ENCODE results near the gene HCAR2. TPM values are rescaled to one million over a fixed set of nuclear protein-coding genes. Genes with fewer than 3 reads are reported as not detected.
"Not testable (repeated sequence)": the region's sequence is repeated elsewhere in the genome, so short reads cannot be mapped to it uniquely, and the experiment has no call there.

Gene HCAR2
- total RNA-seq, 4 donors from 2014 or later: 13.8 to 25.8 (median 21.5) TPM

DNA sequence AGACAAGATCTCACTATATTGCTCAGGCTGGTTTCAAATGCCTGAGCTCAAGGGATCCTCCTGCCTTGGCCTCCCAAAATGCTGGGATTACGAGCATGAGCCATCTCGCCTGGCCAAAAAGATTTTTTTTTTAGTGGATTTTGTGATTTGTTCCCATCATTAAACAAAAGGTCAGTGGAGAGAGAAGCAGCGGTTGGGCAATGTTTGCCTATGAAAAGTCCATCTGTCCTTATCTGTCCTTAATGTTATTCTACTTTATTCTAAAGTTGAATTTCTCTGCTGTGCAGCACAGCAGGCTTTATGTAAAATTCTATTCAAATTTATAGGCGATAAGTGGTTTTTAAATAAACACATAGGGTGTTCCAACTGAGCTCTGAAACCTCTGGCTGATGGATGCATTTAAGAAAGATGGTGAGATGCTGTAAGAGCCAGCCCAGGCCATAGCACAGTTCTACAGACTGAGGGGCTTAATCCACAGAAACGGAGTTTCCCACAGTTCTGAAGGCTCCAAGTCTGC, 18.8 kb downstream of the HCAR2 start:
- no peaks in the 10 kb centered on the region for H3K27me3 ChIP-seq
- H3K9me3 ChIP-seq: no peaks in the 10 kb centered on the region
- H3K36me3 ChIP-seq: no peaks in the 10 kb centered on the region
- H3K27ac ChIP-seq: no peak overlapping the region
- no peak for TF ChIP-seq POLR2AphosphoS5 (IDR thresholded peaks at IDR 0.05)
- no peak for TF ChIP-seq EP300 (IDR thresholded peaks at IDR 0.05)
- TF ChIP-seq, protein P1, sequence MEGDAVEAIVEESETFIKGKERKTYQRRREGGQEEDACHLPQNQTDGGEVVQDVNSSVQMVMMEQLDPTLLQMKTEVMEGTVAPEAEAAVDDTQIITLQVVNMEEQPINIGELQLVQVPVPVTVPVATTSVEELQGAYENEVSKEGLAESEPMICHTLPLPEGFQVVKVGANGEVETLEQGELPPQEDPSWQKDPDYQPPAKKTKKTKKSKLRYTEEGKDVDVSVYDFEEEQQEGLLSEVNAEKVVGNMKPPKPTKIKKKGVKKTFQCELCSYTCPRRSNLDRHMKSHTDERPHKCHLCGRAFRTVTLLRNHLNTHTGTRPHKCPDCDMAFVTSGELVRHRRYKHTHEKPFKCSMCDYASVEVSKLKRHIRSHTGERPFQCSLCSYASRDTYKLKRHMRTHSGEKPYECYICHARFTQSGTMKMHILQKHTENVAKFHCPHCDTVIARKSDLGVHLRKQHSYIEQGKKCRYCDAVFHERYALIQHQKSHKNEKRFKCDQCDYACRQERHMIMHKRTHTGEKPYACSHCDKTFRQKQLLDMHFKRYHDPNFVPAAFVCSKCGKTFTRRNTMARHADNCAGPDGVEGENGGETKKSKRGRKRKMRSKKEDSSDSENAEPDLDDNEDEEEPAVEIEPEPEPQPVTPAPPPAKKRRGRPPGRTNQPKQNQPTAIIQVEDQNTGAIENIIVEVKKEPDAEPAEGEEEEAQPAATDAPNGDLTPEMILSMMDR (IDR thresholded peaks at IDR 0.05): no peak
- DNase-seq (ENCODE audit: low spot score in 2 of 2): no peak
- no peak overlapping the region for H3K4me3 ChIP-seq
- no peaks in the 10 kb centered on the region for H3K4me1 ChIP-seq
- 83% methylated on average over 5 of the region's 5 CpGs for WGBS

- no peaks in the 10 kb centered on the region for H3K36me3 ChIP-seq
- no peak for DNase-seq (ENCODE audit: low spot score in 2 of 2)
- no peaks in the 10 kb centered on the region for H3K27me3 ChIP-seq
- TF ChIP-seq POLR2AphosphoS5 (IDR thresholded peaks at IDR 0.05) (no peak), POLR2A (IDR thresholded peaks at IDR 0.05) (no peak), EP300 (IDR thresholded peaks at IDR 0.05) (no peak)
- TF ChIP-seq, protein P1 (IDR thresholded peaks at IDR 0.05): no peak
- H3K4me1 ChIP-seq: no peaks in the 10 kb centered on the region
- no peaks in the 10 kb centered on the region for H3K9me3 ChIP-seq
- no peak overlapping the region for H3K4me3 ChIP-seq
- no peak overlapping the region for H3K27ac ChIP-seq
- WGBS: 74% methylated on average over 4 of the region's 4 CpGs
These were observed 21.3 kb downstream of the HCAR2 start for GRCh38 chr12:122681814-122682213.

DNA sequence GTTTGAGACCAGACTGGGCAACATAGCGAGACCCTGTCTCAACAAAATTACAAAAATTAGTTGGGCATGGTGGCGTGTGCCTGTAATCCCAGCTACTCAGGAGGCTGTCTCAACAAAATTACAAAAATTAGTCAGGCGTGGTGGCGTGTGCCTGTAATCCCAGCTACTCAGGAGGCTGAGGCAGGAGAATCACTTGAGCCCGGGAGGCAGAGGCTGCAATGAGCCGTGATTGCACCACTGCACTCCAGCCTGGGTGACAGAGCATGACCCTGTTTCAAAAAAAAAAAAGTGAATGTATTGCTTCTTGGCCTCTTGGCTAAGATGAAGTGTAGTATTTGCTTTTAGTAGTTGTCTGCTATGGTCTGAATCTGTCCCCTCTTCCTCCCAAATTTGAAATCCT, 22.2 kb downstream of the HCAR2 start:
- H3K4me3 ChIP-seq; H3K4me1 ChIP-seq; H3K27me3 ChIP-seq; H3K36me3 ChIP-seq; DNase-seq (ENCODE audit: low spot score in 2 of 2); H3K27ac ChIP-seq; H3K9me3 ChIP-seq: not testable (repeated sequence)
- 94% methylated on average over 6 of the region's 6 CpGs for WGBS

DNA sequence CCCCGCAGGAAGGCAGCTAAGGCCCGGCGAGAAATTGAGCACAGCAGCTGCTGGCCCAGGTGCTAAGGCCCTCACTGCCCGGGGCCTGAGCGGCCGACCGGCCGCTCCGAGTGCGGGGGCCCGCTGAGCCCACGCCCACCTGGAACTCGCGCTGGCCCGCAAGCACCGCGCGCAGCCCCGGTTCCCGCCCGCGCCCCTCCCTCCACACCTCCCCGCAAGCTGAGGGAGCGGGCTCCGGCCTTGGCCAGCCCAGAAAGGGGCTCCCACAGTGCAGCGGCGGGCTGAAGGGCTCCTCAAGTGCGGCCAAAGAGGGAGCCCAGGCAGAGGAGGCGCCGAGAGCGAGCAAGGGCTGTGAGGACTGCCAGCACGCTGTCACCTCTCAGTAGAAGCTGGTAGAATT, 26.4 kb downstream of the HCAR2 start:
- not testable (repeated sequence) for H3K27me3 ChIP-seq; H3K27ac ChIP-seq; H3K4me3 ChIP-seq; H3K4me1 ChIP-seq; H3K9me3 ChIP-seq; DNase-seq (ENCODE audit: low spot score in 2 of 2); H3K36me3 ChIP-seq
- 82% methylated on average over 9 of the region's 32 CpGs for WGBS

- not testable (repeated sequence) for H3K27me3 ChIP-seq, H3K9me3 ChIP-seq
These were observed 27.1 kb downstream of the HCAR2 start for GRCh38 chr12:122676015-122676414.

DNA sequence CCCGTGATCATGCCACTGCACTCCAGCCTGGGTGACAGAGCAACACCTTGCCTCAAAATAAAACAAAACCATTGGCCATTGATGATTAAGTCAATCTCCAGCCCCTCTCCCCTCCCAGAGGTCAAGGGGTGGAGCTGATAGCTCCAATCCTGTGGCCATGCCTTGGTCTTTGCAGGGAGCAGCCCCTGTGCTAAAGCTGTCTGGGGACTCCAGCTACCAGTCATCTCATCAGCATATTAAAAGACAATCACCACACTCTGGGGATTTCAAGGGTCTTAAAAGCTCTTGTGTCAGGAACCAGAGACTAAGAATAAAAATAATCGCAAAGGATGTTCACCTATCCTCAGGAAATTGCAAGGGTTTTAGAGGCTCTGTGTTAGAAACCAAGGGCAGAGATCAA, 30.6 kb downstream of the HCAR2 start:
- no peaks in the 10 kb centered on the region for H3K9me3 ChIP-seq
- H3K4me1 ChIP-seq: no peaks in the 10 kb centered on the region
- TF ChIP-seq POLR2AphosphoS5 (IDR thresholded peaks at IDR 0.05) (no peak), POLR2A (IDR thresholded peaks at IDR 0.05) (no peak), EP300 (IDR thresholded peaks at IDR 0.05) (no peak)
- TF ChIP-seq, protein P1 (IDR thresholded peaks at IDR 0.05): no peak
- H3K4me3 ChIP-seq: no peak overlapping the region
- H3K36me3 ChIP-seq: no peaks in the 10 kb centered on the region
- H3K27ac ChIP-seq: no peak overlapping the region
- DNase-seq (ENCODE audit: low spot score in 2 of 2): no peak
- no peaks in the 10 kb centered on the region for H3K27me3 ChIP-seq
- 70% methylated on average over 2 of the region's 2 CpGs for WGBS

More at GRCh38 chr12:122676015-122676414, 27.1 kb downstream of the HCAR2 start:
- H3K4me1 ChIP-seq; DNase-seq (ENCODE audit: low spot score in 2 of 2); H3K4me3 ChIP-seq; H3K36me3 ChIP-seq; H3K27ac ChIP-seq: not testable (repeated sequence)
- 81% methylated on average over 8 of the region's 8 CpGs for WGBS

DNA sequence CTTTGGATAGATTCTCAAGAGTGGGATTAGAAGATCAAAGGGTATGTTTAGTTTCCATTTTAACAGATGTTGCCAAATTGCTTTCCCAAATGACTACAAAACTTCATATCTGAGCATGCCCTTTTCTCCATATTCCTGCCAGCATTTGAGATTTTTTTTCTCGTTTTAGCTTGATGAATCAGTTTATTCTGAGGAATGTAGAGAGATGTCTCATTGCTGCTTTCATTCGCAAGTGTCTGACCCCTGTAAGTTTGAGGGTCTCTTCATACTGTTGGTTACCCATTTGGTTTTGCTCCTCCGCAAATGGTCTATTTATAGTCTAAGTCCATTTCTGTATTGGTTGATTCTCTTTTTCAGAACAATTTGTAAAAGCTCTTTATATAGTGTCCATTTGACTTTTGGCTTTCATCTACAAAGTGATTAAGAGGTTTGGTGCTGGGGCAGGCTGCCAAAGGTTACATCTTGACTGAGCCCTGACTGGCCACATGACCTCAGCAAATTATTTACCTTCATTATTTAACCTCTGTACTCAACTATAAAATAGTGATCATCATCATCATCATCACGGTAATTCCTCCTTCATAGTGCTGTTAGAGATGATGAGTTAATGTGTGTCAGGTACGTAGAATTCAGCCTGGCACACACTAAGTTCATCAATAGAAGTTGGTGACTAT, 33.6 kb downstream of the HCAR2 start:
- no peak for DNase-seq (ENCODE audit: low spot score in 2 of 2)
- H3K4me1 ChIP-seq: no peaks in the 10 kb centered on the region
- 65% methylated on average over 5 of the region's 5 CpGs for WGBS
- H3K27ac ChIP-seq: no peak overlapping the region
- TF ChIP-seq EP300 (IDR thresholded peaks at IDR 0.05): no peak
- no peak for TF ChIP-seq POLR2AphosphoS5 (IDR thresholded peaks at IDR 0.05)
- TF ChIP-seq, protein P1 (IDR thresholded peaks at IDR 0.05): no peak
- no peak for TF ChIP-seq POLR2A (IDR thresholded peaks at IDR 0.05)
- H3K4me3 ChIP-seq: no peak overlapping the region
- H3K27me3 ChIP-seq: no peaks in the 10 kb centered on the region
- H3K36me3 ChIP-seq: no peaks in the 10 kb centered on the region
- no peaks in the 10 kb centered on the region for H3K9me3 ChIP-seq
